Endodermal cell (in vitro differentiated cells): ENCODE results near the gene TRDN. TPM values are rescaled to one million over a fixed set of nuclear protein-coding genes. Genes with fewer than 3 reads are reported as not detected.

ENCODE experiments used
- DNase-seq: peaks from one replicate; pipeline ENCODE4 v3.0.0-alpha.2; 2017
- H3K27ac ChIP-seq: 2 replicates; pipeline ENCODE4 v1.5.1; 2013; ENCODE audit warnings: mild to moderate bottlenecking, low read depth, low read length, moderate library complexity
- H3K27me3 ChIP-seq: 2 replicates; pipeline ENCODE4 v1.6.1; 2013; ENCODE audit warnings: mild to moderate bottlenecking, low read length, moderate library complexity; ENCODE audit not compliant: insufficient read depth, control insufficient read depth, poor library complexity, severe bottlenecking
- H3K36me3 ChIP-seq: 2 replicates; pipeline ENCODE4 v1.7.0; 2013; ENCODE audit warnings: mild to moderate bottlenecking, low read length, moderate library complexity; ENCODE audit not compliant: control insufficient read depth, insufficient read depth
- H3K4me1 ChIP-seq: one replicate; pipeline ENCODE4 v1.7.0; 2013; ENCODE audit warnings: low read length; ENCODE audit not compliant: control insufficient read depth, insufficient read depth
- H3K4me3 ChIP-seq: 2 replicates; pipeline ENCODE4 v1.5.1; 2013; ENCODE audit warnings: mild to moderate bottlenecking, low read length, moderate library complexity
- H3K9ac ChIP-seq: 2 replicates; pipeline ENCODE4 v1.6.1; 2013; ENCODE audit warnings: mild to moderate bottlenecking, low read length, moderate library complexity; ENCODE audit not compliant: poor library complexity, severe bottlenecking; ENCODE audit errors: extremely low read depth
- H3K9me3 ChIP-seq: 2 replicates; pipeline ENCODE4 v1.6.1; 2013; ENCODE audit warnings: mild to moderate bottlenecking, low read length, moderate library complexity; ENCODE audit not compliant: control insufficient read depth
- H3K27ac Mint-ChIP-seq: 2 replicates; pipeline ENCODE4 v1.8.0; 2020; ENCODE audit warnings: mixed read lengths
- H3K27me3 Mint-ChIP-seq: 2 replicates; pipeline ENCODE4 v1.8.0; 2021; ENCODE audit warnings: mild to moderate bottlenecking, mixed read lengths; ENCODE audit not compliant: insufficient read depth
- H3K36me3 Mint-ChIP-seq: 2 replicates; pipeline ENCODE4 v1.8.0; 2020; ENCODE audit warnings: low read depth, mixed read lengths
- H3K4me1 Mint-ChIP-seq: 2 replicates; pipeline ENCODE4 v1.8.0; 2020; ENCODE audit warnings: mixed read lengths
- H3K4me3 Mint-ChIP-seq: 2 replicates; pipeline ENCODE4 v1.8.0; 2020; ENCODE audit warnings: mild to moderate bottlenecking, moderate library complexity, mixed read lengths
- H3K9me3 Mint-ChIP-seq: 2 replicates; pipeline ENCODE4 v1.8.0; 2020; ENCODE audit warnings: mild to moderate bottlenecking, mixed read lengths
- CTCF ChIP-seq: fragments of 200-600 bp; sonication (generic); conservative IDR thresholded peaks from 2 replicates; pipeline ENCODE4 v1.5.0; 2021; ENCODE audit warnings: antibody characterized with exemption, mild to moderate bottlenecking
- WGBS, 2 experiments: methylation state at CpG; one replicate each; pipeline versions ENCODE4 v1.1.5 to v1.1.7; 2013; ENCODE audit warnings: missing lambda C conversion rate in 2 of 2, mixed read lengths in 1 of 2; ENCODE audit not compliant: insufficient coverage in 1 of 2, insufficient read length in 1 of 2; 5-methylcytosine and 5-hydroxymethylcytosine counted together
- total RNA-seq, 2 donors: library from RNA; stranded (reverse); fragmentation: NEBNext Ultra II Directional in 1 of 2; extraction: Animal tissue kit (Norgen Biotek cat#: 25700) in 1 of 2; gene quantifications; 2 replicates in 1 of 2; 3 replicates in 1 of 2; pipeline ENCODE4 v1.2.1, GENCODE V29; 2021

The TRDN gene
- total RNA-seq, 2 donors from 2014 or later = 74.4 to 136 TPM

DNA sequence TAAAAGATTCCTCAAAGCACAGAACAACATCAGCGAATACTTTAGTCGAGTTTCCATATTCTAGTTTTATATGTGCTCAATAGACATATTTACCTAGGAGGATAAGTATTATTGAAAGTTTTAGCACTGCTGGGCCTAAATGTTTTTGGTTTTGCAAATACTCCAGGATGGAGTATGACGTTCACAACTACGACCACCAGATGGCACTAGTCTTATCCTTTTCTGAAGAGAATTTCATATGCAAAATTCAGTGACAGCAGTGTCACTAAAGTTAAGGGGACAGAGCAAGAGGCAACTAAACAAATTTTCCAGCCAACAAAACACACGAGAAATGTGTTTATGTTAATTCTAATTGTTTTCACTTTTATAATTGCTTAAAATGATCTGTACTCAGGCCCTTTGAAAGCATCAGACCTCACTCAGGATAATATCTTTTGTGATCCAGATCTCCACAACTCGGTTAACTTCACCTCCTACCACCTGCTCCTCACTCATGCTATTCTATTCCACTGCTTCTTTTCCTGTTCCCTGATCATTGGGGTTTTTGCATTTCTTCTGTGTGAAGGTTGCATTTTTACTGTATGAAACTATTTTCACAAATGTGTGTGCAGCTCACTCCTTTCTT lies 220.8 kb downstream of the TRDN start:
- Histone ChIP-seq H3K4me3 (no peak overlapping the region), H3K36me3 (no peaks in the 10 kb centered on the region), H3K27ac (no peak overlapping the region), H3K4me1 (no peaks in the 10 kb centered on the region), H3K27me3 (no peaks in the 10 kb centered on the region), H3K9me3 (no peaks in the 10 kb centered on the region), H3K9ac (no peak overlapping the region)
- WGBS, 2 experiments = 0 to 15% methylated on average over 2 to 6 of the region's 6 CpGs
- H3K36me3 Mint-ChIP-seq = no peaks in the 10 kb centered on the region
- peaks cover 2% of the 10 kb centered on the region for H3K27me3 Mint-ChIP-seq
- peaks cover 5% of the 10 kb centered on the region for H3K4me1 Mint-ChIP-seq
- DNase-seq = peak; percentile 83
- H3K27ac Mint-ChIP-seq = no peak overlapping the region
- H3K9me3 Mint-ChIP-seq = no peaks in the 10 kb centered on the region
- no peak overlapping the region for H3K4me3 Mint-ChIP-seq
- peak; percentile 89 for TF ChIP-seq CTCF

DNA sequence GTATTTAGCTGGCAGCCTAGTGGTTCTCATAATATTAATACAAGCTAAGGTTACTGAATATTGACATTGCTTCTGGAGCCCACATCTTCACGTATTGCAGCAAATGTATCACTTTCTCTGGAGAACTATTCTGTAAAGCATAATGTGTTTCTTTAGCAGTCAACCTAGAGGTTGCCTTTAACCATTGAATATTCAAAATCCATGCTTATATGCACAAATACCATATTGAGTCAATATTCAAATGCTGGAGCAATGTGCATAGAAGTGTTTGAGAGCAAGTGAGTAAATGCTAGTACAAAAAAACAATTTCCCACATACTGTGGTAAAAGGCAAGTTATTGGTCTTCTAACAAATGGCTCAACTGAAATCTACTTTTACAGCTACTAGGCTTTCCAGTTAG lies 231.8 kb downstream of the TRDN start:
- no peak for DNase-seq
- H3K36me3 ChIP-seq = no peaks in the 10 kb centered on the region
- Mint-ChIP-seq H3K36me3 (no peaks in the 10 kb centered on the region), H3K27me3 (no peaks in the 10 kb centered on the region), H3K4me1 (peaks cover 5% of the 10 kb centered on the region), H3K27ac (no peak overlapping the region), H3K4me3 (no peak overlapping the region), H3K9me3 (no peaks in the 10 kb centered on the region)
- H3K27ac ChIP-seq = no peak overlapping the region
- 95% methylated on average over 1 of the region's 1 CpG; no CpG with 5 or more reads in 1 of the 2 experiments for WGBS, 2 experiments
- no peak overlapping the region for H3K9ac ChIP-seq
- no peak overlapping the region for H3K4me3 ChIP-seq
- H3K4me1 ChIP-seq = no peaks in the 10 kb centered on the region
- H3K27me3 ChIP-seq = no peaks in the 10 kb centered on the region
- no peak for TF ChIP-seq CTCF
- H3K9me3 ChIP-seq = peaks cover 5% of the 10 kb centered on the region

- Histone ChIP-seq H3K9ac (no peak overlapping the region), H3K9me3 (peaks cover 5% of the 10 kb centered on the region), H3K27me3 (no peaks in the 10 kb centered on the region), H3K4me3 (no peak overlapping the region), H3K4me1 (no peaks in the 10 kb centered on the region), H3K27ac (no peak overlapping the region), H3K36me3 (no peaks in the 10 kb centered on the region)
- no peak for TF ChIP-seq CTCF
- Mint-ChIP-seq H3K27ac (no peak overlapping the region), H3K36me3 (no peaks in the 10 kb centered on the region), H3K4me1 (peaks cover 5% of the 10 kb centered on the region), H3K4me3 (no peak overlapping the region), H3K9me3 (no peaks in the 10 kb centered on the region), H3K27me3 (no peaks in the 10 kb centered on the region)
- no peak for DNase-seq
- 96 to 97% methylated on average over 2 of the region's 2 CpGs for WGBS, 2 experiments
Measured at GRCh38 chr6:123402052-123402451, 234.7 kb downstream of the TRDN start.
